A549 (cell line): ENCODE results near the gene CDT1. TPM values are rescaled to one million over a fixed set of nuclear protein-coding genes. Genes with fewer than 3 reads are reported as not detected.

Experiments used
- ATAC-seq, 2 experiments: fragments of 200-7000 bp in 1 of 2; fragments of >200 bp in 1 of 2; cut with Nextera tagmentation in 1 of 2; cut with Tn5 transposase in 1 of 2; 3 replicates each; pipeline versions ENCODE4 v1.8.0 to v1.9.1; 2018 to 2020; ENCODE audit warnings: mild to moderate bottlenecking in 1 of 2, moderate library complexity in 1 of 2
- CTCF ChIA-PET: fragments of 300-600 bp; sonication (Branson Sonifier 250); formaldehyde crosslinking; extraction: SDS; loops from one replicate; lab custom pipeline; 2021; ENCODE audit warnings: antibody characterized with exemption, inconsistent platforms; lab: Yijun Ruan, JAX
- POLR2A ChIA-PET: fragments of 350-600 bp; formaldehyde crosslinking; extraction: SDS; loops from one replicate; lab custom pipeline; 2021; ENCODE audit warnings: antibody characterized with exemption, inconsistent platforms; lab: Yijun Ruan, JAX
- DNase-seq, 2 experiments: peaks; one replicate each; pipeline versions ENCODE4 v3.0.0 to v3.0.0-alpha.2; 2011 to 2016; ENCODE audit warnings: low read depth in 1 of 2, low spot score in 1 of 2
- FAIRE-seq: peaks from 2 replicates; lab custom pipeline; 2011; peaks lifted over from hg19 to GRCh38; lab: Jason Lieb, UNC
- H3K27ac ChIP-seq, 2 experiments: fragments of >200 bp; sonication (Bioruptor Twin); formaldehyde crosslinking; 3 replicates each; pipeline ENCODE4 v1.5.1; 2016 to 2017
- H3K4me1 ChIP-seq: fragments of >200 bp; sonication (Bioruptor Twin); formaldehyde crosslinking; 3 replicates; pipeline ENCODE4 v1.6.1; 2016
- H3K4me2 ChIP-seq: fragments of >200 bp; sonication (Bioruptor Twin); formaldehyde crosslinking; 3 replicates; pipeline ENCODE4 v1.6.1; 2016
- H3K4me3 ChIP-seq: fragments of >200 bp; sonication (Bioruptor Twin); formaldehyde crosslinking; 3 replicates; pipeline ENCODE4 v1.5.1; 2016
- H3K9me3 ChIP-seq: fragments of >200 bp; sonication (Bioruptor Twin); formaldehyde crosslinking; 3 replicates; pipeline ENCODE4 v1.6.1; 2016
- CBX8 ChIP-seq: fragments of 200-600 bp; sonication (generic); IDR thresholded peaks from 2 replicates; pipeline ENCODE4 v1.6.1; 2016
- CHD4 ChIP-seq: fragments of 200-600 bp; sonication (generic); IDR thresholded peaks from 2 replicates; pipeline ENCODE4 v1.6.1; 2016; ENCODE audit warnings: antibody characterized with exemption, mild to moderate bottlenecking, borderline replicate concordance
- EHMT2 ChIP-seq: fragments of 200-600 bp; sonication (generic); IDR thresholded peaks from 2 replicates; pipeline ENCODE4 v1.6.1; 2016; ENCODE audit warnings: antibody characterized with exemption, low read depth, mild to moderate bottlenecking, moderate library complexity
- FOXS1 ChIP-seq: fragments of 250-450 bp; sonication (Bioruptor Pico); IDR thresholded peaks from 2 replicates; pipeline ENCODE4 v1.5.0; 2020; ENCODE audit warnings: mild to moderate bottlenecking, moderate library complexity
- GATA3 ChIP-seq: IDR thresholded peaks from 2 replicates; pipeline ENCODE4 v1.6.1; 2012; ENCODE audit warnings: borderline replicate concordance
- HDAC2 ChIP-seq: fragments of 200-600 bp; sonication (generic); IDR thresholded peaks from 2 replicates; pipeline ENCODE4 v1.6.1; 2016
- HEYL ChIP-seq: fragments of 250-450 bp; sonication (Bioruptor Pico); IDR thresholded peaks from 2 replicates; pipeline ENCODE4 v1.8.0; 2021; ENCODE audit warnings: mild to moderate bottlenecking, moderate library complexity
- HOXB13 ChIP-seq: fragments of 250-450 bp; sonication (Bioruptor Pico); IDR thresholded peaks from 2 replicates; pipeline ENCODE4 v1.5.0; 2020; ENCODE audit warnings: low read depth, mild to moderate bottlenecking, moderate library complexity
- HOXB5 ChIP-seq: fragments of 250-450 bp; sonication (Bioruptor Pico); IDR thresholded peaks from 2 replicates; pipeline ENCODE4 v1.5.0; 2020; ENCODE audit warnings: mild to moderate bottlenecking, moderate library complexity
- KDM1A ChIP-seq: fragments of 200-600 bp; sonication (generic); IDR thresholded peaks from 2 replicates; pipeline ENCODE4 v1.6.1; 2016; ENCODE audit warnings: low read depth, mild to moderate bottlenecking
- KDM5A ChIP-seq: fragments of 200-600 bp; sonication (generic); IDR thresholded peaks from 2 replicates; pipeline ENCODE4 v1.6.1; 2016; ENCODE audit warnings: antibody characterized with exemption, mild to moderate bottlenecking
- MYC ChIP-seq: IDR thresholded peaks from 2 replicates; pipeline ENCODE4 v1.6.1; 2012; ENCODE audit warnings: mild to moderate bottlenecking, inconsistent platforms, low read length, improper control_type of control experiment, borderline replicate concordance
- NPAS2 ChIP-seq: fragments of 250-450 bp; sonication (Bioruptor Pico); IDR thresholded peaks from 2 replicates; pipeline ENCODE4 v1.8.0; 2022; ENCODE audit warnings: mild to moderate bottlenecking, moderate library complexity, borderline replicate concordance
- POLR2AphosphoS2 ChIP-seq: conservative IDR thresholded peaks from 2 replicates; pipeline ENCODE4 v1.6.1; 2012; ENCODE audit warnings: low read length, improper control_type of control experiment, inconsistent platforms
- REST ChIP-seq: fragments of 200-600 bp; sonication (generic); IDR thresholded peaks from 2 replicates; pipeline ENCODE4 v1.6.1; 2016; ENCODE audit warnings: antibody characterized with exemption, mild to moderate bottlenecking, moderate library complexity
- RNF2 ChIP-seq: fragments of 200-600 bp; sonication (generic); IDR thresholded peaks from 2 replicates; pipeline ENCODE4 v1.6.1; 2016; ENCODE audit warnings: low read depth, mild to moderate bottlenecking, antibody characterized with exemption, moderate library complexity, borderline replicate concordance
- SREBF2 ChIP-seq: fragments of 450-650 bp; IDR thresholded peaks from 2 replicates; pipeline ENCODE4 v1.6.1; 2014; ENCODE audit warnings: mild to moderate bottlenecking, moderate library complexity
- TFCP2L1 ChIP-seq: fragments of 250-450 bp; sonication (Bioruptor Pico); IDR thresholded peaks from 2 replicates; pipeline ENCODE4 v1.5.0; 2021; ENCODE audit warnings: mild to moderate bottlenecking
- TP53 ChIP-seq: fragments of 250-450 bp; sonication (Bioruptor Pico); IDR thresholded peaks from 2 replicates; pipeline ENCODE4 v1.5.0; 2021; ENCODE audit warnings: mild to moderate bottlenecking, moderate library complexity
- ZSCAN20 ChIP-seq: fragments of 250-450 bp; sonication (Bioruptor Pico); IDR thresholded peaks from 2 replicates; pipeline ENCODE4 v1.8.0; 2022; ENCODE audit warnings: mild to moderate bottlenecking, moderate library complexity
- WGBS: methylation state at CpG from one replicate; pipeline ENCODE4 v1.1.6; 2017; ENCODE audit errors: missing lambda C conversion rate; 5-methylcytosine and 5-hydroxymethylcytosine counted together
- polyA plus RNA-seq, 4 experiments: library from polyadenylated mRNA; depleted of rRNA in 3 of 4; stranded (reverse); fragments of >200 nt; fragmentation: RNase III in 1 of 4; extraction: RNeasy Plus Mini Kit Qiagen cat#74134 plus additional on column Dnase treatment in 1 of 4; gene quantifications; 2 replicates in 3 of 4; 3 replicates in 1 of 4; pipeline ENCODE4 v1.2.3, GENCODE V29; 2011 to 2017
- TF ChIP-seq, protein P1 (sequence below): fragments of 250-450 bp; sonication (Bioruptor Pico); IDR thresholded peaks from 2 replicates; pipeline ENCODE4 v1.5.0; 2020; ENCODE audit warnings: low read depth, mild to moderate bottlenecking, moderate library complexity
- TF ChIP-seq, protein P2 (sequence below): fragments of 250-450 bp; sonication (Bioruptor Pico); IDR thresholded peaks from 2 replicates; pipeline ENCODE4 v1.5.0; 2021; ENCODE audit warnings: mild to moderate bottlenecking, moderate library complexity, borderline replicate concordance
- TF ChIP-seq, protein P3 (sequence below): IDR thresholded peaks from 2 replicates; pipeline ENCODE4 v1.6.1; 2012; ENCODE audit warnings: low read depth, borderline replicate concordance

Gene CDT1
- polyA plus RNA-seq, 2 of the 4 experiments (the other 2 are of a cell fraction) = 3.8 to 16.0 TPM

- Histone ChIP-seq H3K4me3 (no peak overlapping the region), H3K4me2 (no peak overlapping the region), H3K4me1 (peaks cover 60% of the 10 kb centered on the region), H3K9me3 (no peaks in the 10 kb centered on the region), H3K27ac (peak overlapping the region in 1 of 2 experiments; percentile 37; a peak in 1 of 6 replicates)
- no peak for ATAC-seq
- 78% methylated on average over 18 of the region's 24 CpGs for WGBS
- TF ChIP-seq HOXB13 (CRISPR knock-in tag) (no peak), RNF2 (no peak), SREBF2 (no peak), GATA3 (no peak), ZSCAN20 (CRISPR knock-in tag) (no peak), HDAC2 (no peak), HOXB5 (CRISPR knock-in tag) (no peak)
- TF ChIP-seq, protein P1, sequence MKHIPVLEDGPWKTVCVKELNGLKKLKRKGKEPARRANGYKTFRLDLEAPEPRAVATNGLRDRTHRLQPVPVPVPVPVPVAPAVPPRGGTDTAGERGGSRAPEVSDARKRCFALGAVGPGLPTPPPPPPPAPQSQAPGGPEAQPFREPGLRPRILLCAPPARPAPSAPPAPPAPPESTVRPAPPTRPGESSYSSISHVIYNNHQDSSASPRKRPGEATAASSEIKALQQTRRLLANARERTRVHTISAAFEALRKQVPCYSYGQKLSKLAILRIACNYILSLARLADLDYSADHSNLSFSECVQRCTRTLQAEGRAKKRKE (CRISPR knock-in tag) = no peak
- ChIA-PET CTCF (interaction anchor here (1.0 to 31.8 kb wide), 2 partner anchors 26 to 180 kb away, joined by 4 to 596 read pairs; no protein-coding TSS in a partner anchor), POLR2A (no interaction called here)
- DNase-seq = no peak
- no peak for FAIRE-seq
Measured at GRCh38 chr16:88768071-88768783, 35.4 kb upstream of the CDT1 start.

DNA sequence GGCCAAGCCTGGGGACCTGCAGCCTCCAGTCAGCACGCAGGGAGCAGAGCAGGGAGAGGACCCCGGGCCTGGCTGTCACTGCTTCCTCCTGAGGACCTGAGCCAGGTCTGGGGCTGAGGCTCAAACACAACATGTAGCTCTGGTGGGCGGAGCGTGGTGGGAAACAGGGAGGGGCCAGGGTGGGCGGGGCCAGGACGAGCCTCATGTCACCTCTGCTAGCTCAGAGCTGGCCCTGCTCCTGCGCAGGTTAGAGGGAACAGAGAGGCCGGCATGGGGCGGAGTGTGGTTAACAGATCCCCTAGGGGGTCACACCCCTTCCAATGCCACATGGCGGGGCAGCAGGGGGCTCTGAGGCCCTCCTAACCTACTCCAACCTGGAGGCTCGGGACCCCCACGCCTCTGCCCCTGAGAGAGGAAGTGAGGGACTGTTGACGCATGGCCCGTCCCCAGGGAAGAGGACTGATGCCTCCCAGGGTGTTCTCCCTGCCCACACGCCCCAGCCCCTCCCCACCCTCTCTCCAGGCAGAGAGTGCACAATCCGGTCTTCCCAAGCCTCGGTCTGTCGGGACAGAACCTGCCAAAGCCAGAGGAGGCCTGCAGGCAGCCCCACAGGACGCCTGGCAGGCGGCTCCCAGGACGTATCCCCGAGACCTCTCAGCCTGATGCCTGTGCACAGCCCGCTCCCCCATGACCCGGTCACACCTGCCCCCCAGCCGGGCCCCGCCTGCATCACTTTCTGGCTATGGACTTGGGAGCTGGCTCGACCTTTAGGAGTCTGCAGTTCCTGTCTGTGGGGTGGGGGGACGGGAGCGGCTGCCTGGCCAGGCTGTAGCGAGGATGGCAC, 33.8 kb upstream of the CDT1 start:
- DNase-seq = peak; percentile 54 to 66
- peak; percentile 49 to 74 for ATAC-seq
- H3K9me3 ChIP-seq = no peaks in the 10 kb centered on the region
- H3K27ac ChIP-seq = peak overlapping the region in 1 of 2 experiments; percentile 70; a peak in 3 of 6 replicates
- ChIA-PET CTCF (interaction anchor here (0.8 to 31.8 kb wide), 6 partner anchors 10 to 95 kb away, joined by 3 to 596 read pairs (median 5); no protein-coding TSS in a partner anchor), POLR2A (no interaction called here)
- TF ChIP-seq CHD4 (no peak), KDM5A (no peak), EHMT2 (no peak), NPAS2 (no peak), HEYL (CRISPR knock-in tag) (no peak), POLR2AphosphoS2 (no peak), TFCP2L1 (CRISPR knock-in tag) (no peak), KDM1A (no peak), CBX8 (no peak), MYC (no peak), SREBF2 (no peak), REST (no peak), FOXS1 (CRISPR knock-in tag) (no peak), TP53 (CRISPR knock-in tag) (no peak)
- TF ChIP-seq, protein P2, sequence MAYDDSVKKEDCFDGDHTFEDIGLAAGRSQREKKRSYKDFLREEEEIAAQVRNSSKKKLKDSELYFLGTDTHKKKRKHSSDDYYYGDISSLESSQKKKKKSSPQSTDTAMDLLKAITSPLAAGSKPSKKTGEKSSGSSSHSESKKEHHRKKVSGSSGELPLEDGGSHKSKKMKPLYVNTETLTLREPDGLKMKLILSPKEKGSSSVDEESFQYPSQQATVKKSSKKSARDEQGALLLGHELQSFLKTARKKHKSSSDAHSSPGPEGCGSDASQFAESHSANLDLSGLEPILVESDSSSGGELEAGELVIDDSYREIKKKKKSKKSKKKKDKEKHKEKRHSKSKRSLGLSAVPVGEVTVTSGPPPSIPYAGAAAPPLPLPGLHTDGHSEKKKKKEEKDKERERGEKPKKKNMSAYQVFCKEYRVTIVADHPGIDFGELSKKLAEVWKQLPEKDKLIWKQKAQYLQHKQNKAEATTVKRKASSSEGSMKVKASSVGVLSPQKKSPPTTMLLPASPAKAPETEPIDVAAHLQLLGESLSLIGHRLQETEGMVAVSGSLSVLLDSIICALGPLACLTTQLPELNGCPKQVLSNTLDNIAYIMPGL (CRISPR knock-in tag) = no peak
- TF ChIP-seq, protein P3, sequence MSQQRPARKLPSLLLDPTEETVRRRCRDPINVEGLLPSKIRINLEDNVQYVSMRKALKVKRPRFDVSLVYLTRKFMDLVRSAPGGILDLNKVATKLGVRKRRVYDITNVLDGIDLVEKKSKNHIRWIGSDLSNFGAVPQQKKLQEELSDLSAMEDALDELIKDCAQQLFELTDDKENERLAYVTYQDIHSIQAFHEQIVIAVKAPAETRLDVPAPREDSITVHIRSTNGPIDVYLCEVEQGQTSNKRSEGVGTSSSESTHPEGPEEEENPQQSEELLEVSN = no peak
- H3K4me2 ChIP-seq = peak overlapping the region; percentile 24; the same call in 1 of the 3 replicates
- peaks cover 68% of the 10 kb centered on the region for H3K4me1 ChIP-seq
- WGBS = 68% methylated on average over 24 of the region's 30 CpGs
- no peak for FAIRE-seq
- no peak overlapping the region for H3K4me3 ChIP-seq
